ENCODE measurements around the gene CEP85. TPM values are rescaled to one million over a fixed set of nuclear protein-coding genes. Genes with fewer than 3 reads are reported as not detected.

CEP85 gene
- total and polyA plus RNA-seq, 9 of the 15 experiments (the other 6 are each of a cell fraction or from before 2014, with no cell fraction given): 42.1 to 140 (median 92.6) TPM

DNA sequence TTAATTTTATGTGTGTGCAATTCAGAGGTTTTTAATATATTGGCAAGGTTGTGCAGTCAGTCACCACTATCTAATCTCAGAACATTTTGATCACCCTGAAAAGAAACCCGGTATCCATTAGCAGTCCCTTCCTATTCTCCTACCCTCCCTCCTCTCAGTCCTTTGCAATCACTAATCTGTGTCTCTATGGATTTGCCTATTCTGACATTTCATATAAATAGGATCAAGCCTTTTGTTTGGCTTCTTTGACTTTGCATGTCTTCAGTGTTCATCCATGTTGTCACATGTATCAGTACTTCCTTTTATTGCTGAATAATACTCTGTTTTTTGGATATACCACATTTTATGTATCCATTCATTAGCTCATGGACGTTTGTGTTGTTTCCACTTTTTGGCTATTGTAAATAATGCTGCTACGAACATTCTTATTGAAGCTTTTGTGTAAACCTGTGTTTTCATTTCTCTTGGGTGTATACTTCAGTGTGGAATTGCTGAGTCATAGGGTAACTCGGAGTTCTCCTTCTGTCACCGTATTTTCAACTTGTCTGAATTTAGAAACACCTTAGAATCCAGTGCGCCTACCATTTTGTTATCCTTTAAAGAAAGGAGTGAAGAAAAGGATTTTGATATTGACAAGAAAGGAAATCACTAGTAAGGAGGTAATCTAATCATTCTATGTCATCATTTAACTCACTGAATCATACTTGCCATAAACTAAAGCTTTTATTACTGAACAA is 3.4 kb downstream of the CEP85 start (continued):
- no peak for TF ChIP-seq NR3C1 (CRISPR knock-in tag; IDR thresholded peaks at IDR 0.05)
- TF ChIP-seq TCF3 (CRISPR knock-in tag; IDR thresholded peaks at IDR 0.05): no peak
- no peak for TF ChIP-seq ZNF699 (CRISPR knock-in tag; IDR thresholded peaks at IDR 0.05; ENCODE audit: insufficient replicate concordance)
- TF ChIP-seq, protein P1, sequence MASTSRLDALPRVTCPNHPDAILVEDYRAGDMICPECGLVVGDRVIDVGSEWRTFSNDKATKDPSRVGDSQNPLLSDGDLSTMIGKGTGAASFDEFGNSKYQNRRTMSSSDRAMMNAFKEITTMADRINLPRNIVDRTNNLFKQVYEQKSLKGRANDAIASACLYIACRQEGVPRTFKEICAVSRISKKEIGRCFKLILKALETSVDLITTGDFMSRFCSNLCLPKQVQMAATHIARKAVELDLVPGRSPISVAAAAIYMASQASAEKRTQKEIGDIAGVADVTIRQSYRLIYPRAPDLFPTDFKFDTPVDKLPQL (IDR thresholded peaks at IDR 0.05; ENCODE audit: extremely low read depth, insufficient read length): no peak
- TF ChIP-seq MTA3 (IDR thresholded peaks at IDR 0.05; ENCODE audit: borderline replicate concordance): no peak; the same call in 1 of the 2 replicates
- no peak for TF ChIP-seq PHF21A (IDR thresholded peaks at IDR 0.05; ENCODE audit: borderline replicate concordance, low read depth)
- TF ChIP-seq ZNF778 (CRISPR knock-in tag; IDR thresholded peaks at IDR 0.05): no peak
- TF ChIP-seq JUN (IDR thresholded peaks at IDR 0.05; ENCODE audit: borderline replicate concordance, low read depth, low read length): no peak
- TF ChIP-seq JUN (CRISPR knock-in tag; IDR thresholded peaks at IDR 0.05; ENCODE audit: borderline replicate concordance): no peak
- no peak; the same call in 1 of the 2 replicates for TF ChIP-seq ZEB2 (IDR thresholded peaks at IDR 0.05)
- TF ChIP-seq, protein P2, sequence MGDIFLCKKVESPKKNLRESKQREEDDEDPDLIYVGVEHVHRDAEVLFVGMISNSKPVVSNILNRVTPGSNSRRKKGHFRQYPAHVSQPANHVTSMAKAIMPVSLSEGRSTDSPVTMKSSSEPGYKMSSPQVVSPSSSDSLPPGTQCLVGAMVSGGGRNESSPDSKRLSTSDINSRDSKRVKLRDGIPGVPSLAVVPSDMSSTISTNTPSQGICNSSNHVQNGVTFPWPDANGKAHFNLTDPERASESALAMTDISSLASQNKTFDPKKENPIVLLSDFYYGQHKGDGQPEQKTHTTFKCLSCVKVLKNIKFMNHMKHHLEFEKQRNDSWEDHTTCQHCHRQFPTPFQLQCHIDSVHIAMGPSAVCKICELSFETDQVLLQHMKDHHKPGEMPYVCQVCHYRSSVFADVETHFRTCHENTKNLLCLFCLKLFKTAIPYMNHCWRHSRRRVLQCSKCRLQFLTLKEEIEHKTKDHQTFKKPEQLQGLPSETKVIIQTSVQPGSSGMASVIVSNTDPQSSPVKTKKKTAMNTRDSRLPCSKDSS (IDR thresholded peaks at IDR 0.05; ENCODE audit: low read depth, partially characterized antibody): no peak
- TF ChIP-seq KDM5B (IDR thresholded peaks at IDR 0.05; ENCODE audit: insufficient replicate concordance, low read depth, low read length): no peak
- TF ChIP-seq, protein P3, sequence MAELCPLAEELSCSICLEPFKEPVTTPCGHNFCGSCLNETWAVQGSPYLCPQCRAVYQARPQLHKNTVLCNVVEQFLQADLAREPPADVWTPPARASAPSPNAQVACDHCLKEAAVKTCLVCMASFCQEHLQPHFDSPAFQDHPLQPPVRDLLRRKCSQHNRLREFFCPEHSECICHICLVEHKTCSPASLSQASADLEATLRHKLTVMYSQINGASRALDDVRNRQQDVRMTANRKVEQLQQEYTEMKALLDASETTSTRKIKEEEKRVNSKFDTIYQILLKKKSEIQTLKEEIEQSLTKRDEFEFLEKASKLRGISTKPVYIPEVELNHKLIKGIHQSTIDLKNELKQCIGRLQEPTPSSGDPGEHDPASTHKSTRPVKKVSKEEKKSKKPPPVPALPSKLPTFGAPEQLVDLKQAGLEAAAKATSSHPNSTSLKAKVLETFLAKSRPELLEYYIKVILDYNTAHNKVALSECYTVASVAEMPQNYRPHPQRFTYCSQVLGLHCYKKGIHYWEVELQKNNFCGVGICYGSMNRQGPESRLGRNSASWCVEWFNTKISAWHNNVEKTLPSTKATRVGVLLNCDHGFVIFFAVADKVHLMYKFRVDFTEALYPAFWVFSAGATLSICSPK (IDR thresholded peaks at IDR 0.05; ENCODE audit: borderline replicate concordance): no peak
- TF ChIP-seq, protein P4, sequence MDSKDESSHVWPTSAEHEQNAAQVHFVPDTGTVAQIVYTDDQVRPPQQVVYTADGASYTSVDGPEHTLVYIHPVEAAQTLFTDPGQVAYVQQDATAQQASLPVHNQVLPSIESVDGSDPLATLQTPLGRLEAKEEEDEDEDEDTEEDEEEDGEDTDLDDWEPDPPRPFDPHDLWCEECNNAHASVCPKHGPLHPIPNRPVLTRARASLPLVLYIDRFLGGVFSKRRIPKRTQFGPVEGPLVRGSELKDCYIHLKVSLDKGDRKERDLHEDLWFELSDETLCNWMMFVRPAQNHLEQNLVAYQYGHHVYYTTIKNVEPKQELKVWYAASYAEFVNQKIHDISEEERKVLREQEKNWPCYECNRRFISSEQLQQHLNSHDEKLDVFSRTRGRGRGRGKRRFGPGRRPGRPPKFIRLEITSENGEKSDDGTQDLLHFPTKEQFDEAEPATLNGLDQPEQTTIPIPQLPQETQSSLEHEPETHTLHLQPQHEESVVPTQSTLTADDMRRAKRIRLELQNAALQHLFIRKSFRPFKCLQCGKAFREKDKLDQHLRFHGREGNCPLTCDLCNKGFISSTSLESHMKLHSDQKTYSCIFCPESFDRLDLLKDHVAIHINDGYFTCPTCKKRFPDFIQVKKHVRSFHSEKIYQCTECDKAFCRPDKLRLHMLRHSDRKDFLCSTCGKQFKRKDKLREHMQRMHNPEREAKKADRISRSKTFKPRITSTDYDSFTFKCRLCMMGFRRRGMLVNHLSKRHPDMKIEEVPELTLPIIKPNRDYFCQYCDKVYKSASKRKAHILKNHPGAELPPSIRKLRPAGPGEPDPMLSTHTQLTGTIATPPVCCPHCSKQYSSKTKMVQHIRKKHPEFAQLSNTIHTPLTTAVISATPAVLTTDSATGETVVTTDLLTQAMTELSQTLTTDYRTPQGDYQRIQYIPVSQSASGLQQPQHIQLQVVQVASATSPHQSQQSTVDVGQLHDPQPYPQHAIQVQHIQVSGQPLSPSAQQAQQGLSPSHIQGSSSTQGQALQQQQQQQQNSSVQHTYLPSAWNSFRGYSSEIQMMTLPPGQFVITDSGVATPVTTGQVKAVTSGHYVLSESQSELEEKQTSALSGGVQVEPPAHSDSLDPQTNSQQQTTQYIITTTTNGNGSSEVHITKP (IDR thresholded peaks at IDR 0.05; ENCODE audit: partially characterized antibody): no peak

Measured in K562 (cell line).